Right lobe of liver (tissue), 6 donors: ENCODE data around the gene BLOC1S5. TPM values are rescaled to one million over a fixed set of nuclear protein-coding genes. Genes with fewer than 3 reads are reported as not detected.

Experiments
- ATAC-seq, 4 donors: fragments of 200-7000 bp; cut with Tn5 transposase; one replicate each; pipeline ENCODE4 v1.9.1; 2020; ENCODE audit warnings: mild to moderate bottlenecking in 4 of 4, moderate library complexity in 4 of 4
- DNase-seq, 3 donors: peaks; one replicate each; pipeline ENCODE4 v3.0.0-alpha.2; 2020
- H3K27ac ChIP-seq, 3 donors: fragments of 200-600 bp; one replicate each; pipeline ENCODE4 v1.8.0; 2022
- H3K27me3 ChIP-seq, 2 donors: fragments of 200-600 bp; one replicate each; pipeline ENCODE4 v1.8.0; 2022
- H3K36me3 ChIP-seq, 4 donors: fragments of 200-600 bp; sonication (generic) in 1 of 4; one replicate each; pipeline versions ENCODE4 v1.5.1 to v1.8.0; 2017 to 2022; ENCODE audit warnings: control low read depth in 1 of 4
- H3K4me1 ChIP-seq, 4 donors: fragments of 200-600 bp; sonication (generic) in 1 of 4; one replicate each; pipeline versions ENCODE4 v1.5.1 to v1.8.0; 2017 to 2022; ENCODE audit warnings: control low read depth in 1 of 4
- H3K4me3 ChIP-seq, 3 donors: fragments of 200-600 bp; one replicate each; pipeline ENCODE4 v1.8.0; 2022
- H3K9me3 ChIP-seq, 4 donors: fragments of 200-600 bp; sonication (generic) in 1 of 4; one replicate each; pipeline versions ENCODE4 v1.5.1 to v1.8.0; 2017 to 2022; ENCODE audit warnings: control low read depth in 1 of 4
- CTCF ChIP-seq, 4 donors: fragments of 200-600 bp in 3 of 4; fragments of 450-650 bp in 1 of 4; IDR thresholded peaks; one replicate each; pipeline versions ENCODE4 v1.5.1 to v1.8.0; 2016 to 2022; ENCODE audit warnings: antibody characterized with exemption in 4 of 4, mild to moderate bottlenecking in 2 of 4
- POLR2A ChIP-seq: fragments of 450-650 bp; IDR thresholded peaks from one replicate; pipeline ENCODE4 v1.6.1; 2017; ENCODE audit warnings: antibody characterized with exemption, mild to moderate bottlenecking
- WGBS: methylation state at CpG from one replicate; pipeline ENCODE4 v1.1.6; 2018; ENCODE audit warnings: low coverage, low lambda C conversion rate; ENCODE audit not compliant: insufficient coverage; ENCODE audit errors: missing lambda C conversion rate; 5-methylcytosine and 5-hydroxymethylcytosine counted together
- intact Hi-C, 2 donors: fragments of 100-400 bp; cut with DNase I; formaldehyde crosslinking; loops; one replicate each; pipeline versions ENCODE4 v1.11.2 to v1.14.1; 2022
- total RNA-seq, 6 experiments: library from RNA; depleted of rRNA in 2 of 6; stranded (reverse); fragments of >200 nt in 2 of 6; fragmentation: NEBNext Ultra II Directional in 3 of 6; extraction: Animal tissue kit (Norgen Biotek cat#: 25700) in 3 of 6; gene quantifications; one replicate each; pipeline versions ENCODE4 v1.1.0 to v1.2.4, GENCODE V29; 2016 to 2023
- donor health status: DM: no; HTN: yes; CAD: no.
- donor health status: DM: no; HTN: no; CAD: no.
- donor health status: DM: no; HTN: no; CAD: no.
- donor health status: DM: no; HTN: yes; CAD: no.
- donor health status: DM: no; HTN: yes; CAD: no.

The BLOC1S5 gene
- total RNA-seq, 6 experiments from 2014 or later: 4.4 to 10.7 (median 7.4) TPM

GRCh38 chr6:8070718-8071117 is 6.5 kb upstream of the BLOC1S5 start:
- Histone ChIP-seq H3K27me3 (no peaks in the 10 kb centered on the region), H3K4me1 (peaks cover 0 to 12% (median 0%) of the 10 kb centered on the region in 4 donors), H3K9me3 (no peaks in the 10 kb centered on the region), H3K27ac (no peak overlapping the region), H3K36me3 (no peaks in the 10 kb centered on the region), H3K4me3 (no peak overlapping the region)
- TF ChIP-seq CTCF (IDR thresholded peaks at IDR 0.05): no peak
- TF ChIP-seq POLR2A: no peak
- 90% methylated on average over 5 of the region's 8 CpGs for WGBS
- no peak for DNase-seq
- no peak for ATAC-seq
- intact Hi-C loops: no loop called here

GRCh38 chr6:8069631-8070284 is 5.6 kb upstream of the BLOC1S5 start:
- DNase-seq: no peak
- H3K36me3 ChIP-seq: no peaks in the 10 kb centered on the region
- no peaks in the 10 kb centered on the region for H3K27me3 ChIP-seq
- peaks cover 0 to 17% (median 4%) of the 10 kb centered on the region in 4 donors for H3K4me1 ChIP-seq
- no peak overlapping the region for H3K27ac ChIP-seq
- WGBS: 82% methylated on average over 3 of the region's 3 CpGs
- no peak for TF ChIP-seq POLR2A
- ATAC-seq: no peak
- intact Hi-C loops: no loop called here
- no peak overlapping the region for H3K4me3 ChIP-seq
- no peaks in the 10 kb centered on the region for H3K9me3 ChIP-seq

GRCh38 chr6:8069151-8069550 is 5.0 kb upstream of the BLOC1S5 start:
- H3K9me3 ChIP-seq: no peaks in the 10 kb centered on the region
- no peak overlapping the region for H3K4me3 ChIP-seq
- 60% methylated on average over 4 of the region's 4 CpGs for WGBS
- DNase-seq (no peak), ATAC-seq (no peak)
- H3K27ac ChIP-seq: no peak overlapping the region
- H3K36me3 ChIP-seq: no peaks in the 10 kb centered on the region
- peaks cover 0 to 15% (median 5%) of the 10 kb centered on the region in 4 donors for H3K4me1 ChIP-seq
- intact Hi-C loops: no loop called here
- H3K27me3 ChIP-seq: no peaks in the 10 kb centered on the region
- TF ChIP-seq POLR2A: no peak
- TF ChIP-seq CTCF (IDR thresholded peaks at IDR 0.05): no peak

GRCh38 chr6:8066108-8066507 is 1.9 kb upstream of the BLOC1S5 start:
- Histone ChIP-seq H3K4me1 (peaks cover 0 to 7% (median 5%) of the 10 kb centered on the region in 4 donors), H3K27me3 (no peaks in the 10 kb centered on the region), H3K4me3 (no peak overlapping the region), H3K36me3 (no peaks in the 10 kb centered on the region), H3K27ac (no peak overlapping the region), H3K9me3 (no peaks in the 10 kb centered on the region)
- ATAC-seq: no peak
- TF ChIP-seq POLR2A: no peak
- TF ChIP-seq CTCF (IDR thresholded peaks at IDR 0.05): no peak
- WGBS: 89% methylated on average over 2 of the region's 4 CpGs
- no peak for DNase-seq
- intact Hi-C loops: no loop called here

GRCh38 chr6:8065519-8065911 is 1.3 kb upstream of the BLOC1S5 start:
- DNase-seq (no peak), ATAC-seq (no peak)
- TF ChIP-seq CTCF (IDR thresholded peaks at IDR 0.05) (no peak), POLR2A (no peak)
- Histone ChIP-seq H3K4me1 (peaks cover 0 to 7% (median 5%) of the 10 kb centered on the region in 4 donors), H3K27ac (peak overlapping the region in 1 of 3 donors; percentile 88), H3K4me3 (no peak overlapping the region), H3K36me3 (no peaks in the 10 kb centered on the region), H3K9me3 (no peaks in the 10 kb centered on the region), H3K27me3 (no peaks in the 10 kb centered on the region)
- 87% methylated on average over 4 of the region's 4 CpGs for WGBS
- intact Hi-C loops: no loop called here
